HG03280 (cell line): Measurements from ENCODE around the gene EFCAB6.

ENCODE experiments used
- ATAC-seq: cut with Tn5 transposase; IDR thresholded peaks from one replicate; pipeline ENCODE4 v1.9.1; 2021; ENCODE audit warnings: mild to moderate bottlenecking, moderate library complexity; ENCODE audit not compliant: unreplicated experiment

EFCAB6 gene

DNA sequence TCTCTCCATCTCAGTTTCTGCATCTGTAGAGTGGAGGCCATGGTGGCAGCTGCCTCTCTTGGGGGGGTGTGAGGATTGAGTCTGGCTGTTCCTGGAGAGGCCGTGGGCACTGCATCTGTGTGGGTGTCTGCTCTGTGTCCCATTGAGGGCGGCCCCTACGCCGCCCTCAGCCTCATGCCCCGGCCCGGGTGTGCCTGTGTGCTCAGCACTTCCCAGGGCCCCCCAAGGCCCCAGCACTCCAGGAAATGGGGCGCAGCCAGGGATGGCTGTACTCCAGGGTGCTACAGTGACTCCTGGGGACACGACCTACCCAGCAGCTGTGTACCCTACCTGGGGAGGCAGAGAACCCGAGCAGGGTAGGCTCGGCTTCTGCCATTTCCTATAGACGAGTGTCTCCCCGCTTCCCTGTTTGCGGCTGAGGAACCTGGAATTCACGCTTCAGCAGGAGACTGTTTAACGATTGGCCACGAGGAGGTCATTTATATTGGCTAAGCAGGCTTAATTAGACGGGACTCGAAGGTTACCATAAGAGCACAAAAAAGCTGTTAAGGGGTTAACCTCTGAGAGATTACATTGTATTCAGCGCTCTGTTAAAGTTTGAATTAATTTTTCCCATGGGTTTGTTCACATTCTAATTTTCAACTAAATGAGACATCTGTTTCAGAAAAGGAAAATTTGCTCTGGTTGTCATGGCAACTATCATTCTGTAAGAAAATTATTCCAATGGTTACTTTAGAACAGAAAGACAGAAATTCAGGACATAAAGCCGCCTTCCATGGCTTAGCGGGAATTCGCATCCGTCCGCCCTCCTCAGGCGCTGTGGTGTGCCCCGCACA lies 323.9 kb downstream of the EFCAB6 start:
- ATAC-seq, result no peak

DNA sequence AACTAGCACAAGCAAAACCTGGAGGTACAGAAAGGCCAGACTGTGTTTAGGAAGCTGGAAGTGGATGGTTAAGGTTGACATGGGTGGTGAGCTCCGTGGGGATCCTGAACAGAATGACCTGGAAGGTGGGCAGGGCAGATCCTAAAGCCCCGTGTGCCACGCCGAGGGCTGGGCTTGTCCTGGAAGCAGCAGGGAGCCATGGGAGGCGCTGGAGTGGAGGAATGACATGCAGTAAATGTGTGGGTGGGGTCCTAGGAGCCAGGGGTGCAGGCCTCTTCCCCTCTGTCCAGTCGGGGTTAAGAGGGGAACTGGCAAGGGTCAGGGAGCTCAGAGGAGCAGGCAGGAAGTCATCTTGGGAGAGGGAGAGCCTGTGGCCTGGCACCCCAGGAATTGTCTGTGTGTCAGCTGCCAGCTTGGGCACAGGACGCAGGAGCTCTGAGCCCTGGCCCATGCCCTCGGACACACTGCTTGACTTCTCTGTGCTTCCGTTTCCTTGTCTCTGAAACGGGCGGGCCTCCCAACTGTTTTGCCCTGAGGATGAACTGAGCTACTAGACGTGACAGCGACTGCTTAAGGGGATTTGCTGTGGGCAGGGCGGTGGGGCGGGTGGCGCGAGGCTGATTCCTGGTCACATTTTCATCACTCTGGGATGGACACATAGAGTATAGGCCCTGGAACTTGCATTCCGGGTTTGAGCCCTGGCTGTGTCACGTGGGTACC lies 324.6 kb downstream of the EFCAB6 start:
- no peak for ATAC-seq

DNA sequence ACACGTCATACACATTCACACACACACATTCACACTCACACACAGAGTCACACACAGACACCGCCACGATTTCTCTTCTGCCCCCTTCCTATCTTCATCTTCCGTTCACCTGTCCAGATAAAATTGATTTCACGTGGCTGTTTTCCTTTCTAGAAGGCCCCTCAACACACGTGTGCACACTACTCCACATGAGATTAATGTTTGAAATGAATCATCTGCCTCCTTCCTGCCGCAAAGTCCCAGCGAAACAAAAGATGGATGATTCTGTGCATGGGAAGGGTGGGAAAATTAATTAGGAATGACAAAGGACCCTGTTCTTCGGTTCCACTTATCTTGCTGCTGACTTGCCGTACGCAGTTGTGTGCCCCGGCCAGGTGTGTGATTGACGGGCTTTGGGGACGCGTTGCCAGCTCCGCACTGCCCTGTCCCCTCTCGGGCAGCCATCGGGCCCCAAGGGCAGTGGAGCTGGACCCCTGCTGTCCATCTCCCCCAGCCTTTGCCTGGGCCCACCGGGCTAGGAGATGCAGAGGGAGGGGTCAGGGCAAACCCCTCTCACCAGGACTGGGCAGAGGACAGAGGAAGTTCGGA lies 326.5 kb downstream of the EFCAB6 start:
- no peak for ATAC-seq

DNA sequence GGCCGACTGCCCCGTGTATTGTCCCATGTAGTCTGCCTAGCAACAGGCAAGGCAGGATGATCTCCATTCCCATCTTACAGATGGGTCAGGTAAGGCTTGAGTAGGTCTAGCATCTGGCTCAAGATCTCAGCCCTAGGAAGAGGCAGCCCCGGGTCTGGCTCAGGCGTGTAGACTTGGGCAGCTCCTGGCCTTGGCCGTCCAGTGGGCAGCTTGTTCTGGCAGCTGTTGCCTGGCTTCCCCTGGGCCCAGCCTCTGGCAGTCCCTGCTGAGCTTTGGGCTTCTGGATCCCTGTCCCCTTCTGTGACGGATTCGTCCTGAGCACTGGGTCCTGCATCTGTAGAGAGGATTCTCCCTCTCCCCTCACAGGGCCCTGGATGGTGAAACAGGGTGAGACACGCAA lies 327.9 kb downstream of the EFCAB6 start:
- ATAC-seq, result no peak

DNA sequence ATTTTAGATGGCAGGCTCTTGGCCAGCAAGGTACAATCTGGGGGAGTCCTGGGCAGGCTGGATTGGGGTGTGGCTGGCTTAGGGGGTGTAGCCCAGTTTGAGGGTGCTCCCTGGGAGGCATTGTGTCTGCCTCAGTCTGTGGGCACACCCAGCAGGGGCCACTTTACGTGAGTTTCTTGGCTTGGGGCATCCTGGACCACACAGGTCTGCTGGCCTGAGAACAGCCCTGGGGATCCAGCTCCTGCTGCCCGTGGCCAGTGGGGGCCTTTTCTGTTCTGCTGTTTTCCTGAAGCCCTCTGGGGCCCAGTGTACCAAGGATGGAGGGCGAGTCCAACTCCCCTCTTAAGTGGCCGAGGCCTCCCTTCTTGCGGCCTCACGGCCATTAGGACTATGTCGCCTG lies 328.4 kb downstream of the EFCAB6 start:
- no peak for ATAC-seq

DNA sequence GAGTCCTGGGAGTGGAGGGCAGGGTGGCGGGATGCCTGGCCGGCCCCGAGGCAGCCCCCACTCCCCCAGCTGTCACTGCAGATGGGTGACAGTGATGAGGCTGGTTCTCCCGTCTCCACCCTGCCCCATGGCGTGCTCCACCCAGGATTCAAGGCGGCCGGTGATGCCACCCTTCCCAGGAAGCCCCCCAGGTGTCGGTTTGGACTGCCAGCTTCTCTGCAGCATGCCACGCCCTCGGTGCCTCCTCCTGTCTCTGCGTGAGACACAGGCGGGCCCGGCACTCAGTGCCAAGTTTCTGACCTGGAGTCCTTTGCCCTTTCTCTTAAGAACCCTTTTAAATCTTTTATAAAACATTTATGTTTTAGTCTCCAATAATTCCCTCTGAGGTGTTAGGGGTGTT lies 328.8 kb downstream of the EFCAB6 start:
- ATAC-seq, result no peak

DNA sequence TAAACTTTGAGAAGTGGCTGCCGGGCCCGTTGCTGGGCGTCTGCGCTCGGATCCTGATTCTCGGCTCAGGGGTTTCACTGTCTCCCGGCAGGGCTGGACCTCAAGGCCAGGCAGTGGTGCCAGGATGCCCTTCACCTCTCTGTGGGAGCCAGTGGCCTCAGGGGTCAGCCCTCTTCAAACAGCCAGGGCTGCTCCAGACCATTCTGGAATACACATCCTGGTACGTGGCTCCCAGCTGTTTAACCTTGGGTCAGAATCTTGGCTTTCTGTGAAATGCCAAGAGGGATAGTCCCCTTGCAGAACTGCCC lies 329.8 kb downstream of the EFCAB6 start:
- ATAC-seq, result no peak

DNA sequence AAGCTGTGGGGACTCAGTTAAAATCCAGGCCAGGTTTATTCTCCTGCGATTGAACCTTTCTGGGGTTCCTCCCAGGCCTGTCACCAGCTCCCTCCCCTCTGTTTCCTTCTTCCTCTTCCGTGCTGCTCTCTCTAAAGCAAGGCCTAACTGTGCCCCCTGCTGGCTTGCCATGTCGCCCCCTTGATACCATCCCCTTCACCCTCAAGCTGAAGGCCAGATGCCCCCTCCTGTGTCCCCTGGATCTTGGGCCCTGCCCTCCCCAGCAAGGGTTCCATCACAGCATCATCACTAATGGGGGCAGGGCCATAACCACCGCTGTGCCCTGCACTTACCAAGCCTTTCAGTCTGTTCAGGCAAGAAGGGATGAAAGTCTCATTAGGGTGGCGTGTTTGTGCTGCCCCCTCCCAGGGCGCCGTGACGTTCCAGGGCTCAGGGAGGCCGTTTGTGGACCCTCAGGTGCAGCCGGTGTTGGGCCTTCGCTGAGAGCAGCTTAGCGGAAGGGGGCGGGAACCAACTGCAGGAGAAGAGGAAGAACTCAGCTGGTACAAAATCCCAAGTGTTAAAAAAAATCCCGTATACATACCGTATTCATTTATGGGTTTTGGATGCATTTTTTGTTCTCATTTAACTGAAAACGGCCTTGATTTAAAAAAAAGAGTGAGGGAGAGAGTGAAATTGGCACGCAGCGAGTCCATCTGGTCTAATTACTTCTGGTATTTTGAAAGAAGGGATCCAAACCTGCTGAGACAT lies 330.4 kb downstream of the EFCAB6 start:
- no peak for ATAC-seq

DNA sequence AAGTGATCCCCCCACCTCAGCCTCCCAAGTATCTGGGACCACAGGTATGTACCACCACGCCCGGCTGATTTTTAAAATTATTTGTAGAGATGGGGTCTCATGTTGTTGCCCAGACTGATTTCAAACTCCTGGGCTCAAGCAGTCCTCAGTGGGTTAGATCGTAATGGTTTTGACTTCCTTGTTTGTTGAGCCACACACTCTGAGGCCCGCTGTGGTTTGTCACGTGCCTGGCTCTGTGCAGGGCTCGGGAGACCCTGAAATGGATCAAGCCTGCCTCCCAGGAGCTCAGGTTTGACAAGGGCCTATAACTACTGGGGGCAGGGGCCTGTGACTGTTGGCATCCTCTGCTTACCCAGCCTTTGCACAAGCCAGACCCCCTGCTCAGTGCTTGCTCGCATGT lies 332.1 kb downstream of the EFCAB6 start:
- no peak for ATAC-seq

DNA sequence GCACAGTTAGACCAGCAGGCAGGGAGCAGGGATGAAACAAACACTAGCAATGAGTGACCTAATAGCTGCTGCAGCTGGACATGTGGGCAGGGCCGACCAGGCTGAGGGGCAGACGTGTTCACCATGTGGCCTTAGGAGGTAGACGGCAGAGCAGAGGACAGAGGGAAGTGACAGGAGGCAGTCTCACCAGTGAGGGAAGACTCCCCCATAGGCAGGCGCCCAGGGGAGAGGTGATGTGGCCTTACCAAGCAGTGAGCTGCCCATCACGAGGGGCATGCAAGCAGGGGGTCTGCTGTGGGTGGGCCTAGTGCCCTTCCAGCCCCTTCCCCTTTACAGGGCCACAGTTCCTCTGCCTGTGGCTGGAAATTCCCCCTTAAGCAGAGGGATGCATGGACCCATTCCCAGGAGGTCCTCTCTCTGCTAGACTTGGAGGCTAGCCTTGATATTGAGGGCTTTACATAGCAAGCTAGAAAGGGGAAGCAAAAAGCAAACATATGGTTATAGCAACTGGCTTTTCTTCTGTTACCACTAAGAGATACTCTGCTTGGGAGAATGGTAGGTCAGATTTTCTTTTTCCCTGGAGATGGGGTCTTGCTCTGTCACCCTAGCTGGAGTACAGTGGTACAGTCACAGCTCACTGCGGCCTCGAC lies 332.7 kb downstream of the EFCAB6 start:
- ATAC-seq, result no peak
